HG03064 (cell line): Measurements from ENCODE around the gene SMIM41.

Experiments
- ATAC-seq: cut with Tn5 transposase; IDR thresholded peaks from one replicate; pipeline ENCODE4 v1.9.1; 2021; ENCODE audit warnings: low read depth; ENCODE audit not compliant: unreplicated experiment

SMIM41 gene

DNA sequence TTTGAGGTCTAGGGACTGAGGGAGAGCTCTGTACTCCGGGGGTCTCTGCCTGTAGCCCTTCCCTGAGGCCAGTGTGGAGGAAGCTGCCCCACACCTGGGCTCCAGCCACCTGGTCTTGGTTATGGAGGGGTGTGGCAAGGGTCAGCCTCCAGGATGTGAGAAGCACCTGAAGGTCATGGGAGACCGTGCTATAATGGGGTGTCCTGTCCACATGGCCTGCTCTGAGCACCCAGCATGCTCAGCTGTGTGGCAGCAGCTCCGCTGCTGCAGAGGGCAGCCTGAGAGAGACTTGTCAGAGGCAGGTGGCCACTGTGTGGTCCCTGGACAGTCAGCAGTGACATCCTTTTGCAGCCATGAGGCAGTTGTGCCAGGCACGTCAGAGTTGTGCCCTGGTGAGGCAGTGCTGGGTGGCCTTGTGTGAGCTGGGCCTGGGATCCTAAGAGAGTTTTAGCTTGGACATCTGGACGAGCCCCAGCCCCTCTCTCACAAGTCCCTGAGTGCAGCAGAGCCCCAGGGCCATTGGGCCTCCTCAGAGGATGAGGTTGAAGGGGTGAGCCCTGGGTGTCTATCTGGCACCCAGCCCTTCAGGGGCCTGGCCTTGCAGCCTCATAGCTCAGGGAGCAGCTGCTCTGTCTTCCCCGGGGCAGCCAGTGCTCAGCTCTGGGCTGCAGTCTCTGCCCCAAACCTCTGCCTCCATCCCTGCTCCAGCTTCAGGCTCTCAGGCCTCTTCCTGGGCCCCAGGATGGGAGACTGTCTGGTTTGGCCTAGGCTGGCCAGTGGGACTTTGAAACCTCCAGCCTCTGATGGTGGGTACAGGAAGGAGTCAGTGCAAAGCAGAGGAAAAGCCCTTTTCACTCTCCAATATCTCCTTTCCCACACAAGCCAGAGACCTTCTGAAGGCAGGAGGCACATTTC, 17.1 kb upstream of the SMIM41 start:
- ATAC-seq = no peak

DNA sequence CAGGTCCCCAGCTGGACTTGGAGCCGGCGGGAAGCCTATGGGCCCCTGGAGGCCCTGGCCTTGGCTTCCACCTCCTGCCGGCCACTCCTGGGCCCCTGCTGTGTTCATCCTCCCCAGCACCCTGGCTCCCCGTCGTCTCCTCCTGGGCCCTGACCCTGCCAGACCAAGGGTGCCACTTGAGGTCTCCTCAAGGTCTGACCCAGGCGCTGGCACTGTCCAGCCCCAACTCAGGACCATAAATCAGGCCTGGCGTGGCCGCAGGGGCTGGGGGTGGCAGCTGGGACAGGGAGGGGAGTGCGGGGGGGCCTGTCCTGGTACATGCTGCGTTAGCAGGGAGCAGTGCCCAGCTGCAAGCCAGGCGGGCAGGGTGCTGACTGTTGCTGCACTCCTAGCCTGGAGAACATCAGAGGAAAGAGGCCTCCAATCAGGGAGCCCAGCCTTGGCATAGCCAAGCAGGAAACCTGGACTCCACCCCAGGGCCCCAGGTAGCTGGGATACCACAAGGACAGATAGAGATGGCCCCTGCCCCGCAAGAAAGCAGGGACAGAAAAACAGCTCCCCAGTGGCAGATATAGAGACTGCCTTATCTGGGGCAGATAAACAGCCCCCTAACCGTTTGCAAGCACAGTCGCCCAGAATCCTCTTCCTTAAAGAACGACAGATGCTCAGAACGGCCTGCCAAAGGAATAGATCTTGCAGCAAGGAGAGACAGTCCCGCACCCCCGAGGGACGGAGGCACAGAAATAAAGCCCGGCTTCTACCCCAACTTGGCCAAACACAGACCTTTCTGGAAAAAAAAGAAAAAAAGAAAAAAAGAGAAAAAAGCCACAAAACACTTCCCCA, 16.2 kb upstream of the SMIM41 start:
- no peak for ATAC-seq

DNA sequence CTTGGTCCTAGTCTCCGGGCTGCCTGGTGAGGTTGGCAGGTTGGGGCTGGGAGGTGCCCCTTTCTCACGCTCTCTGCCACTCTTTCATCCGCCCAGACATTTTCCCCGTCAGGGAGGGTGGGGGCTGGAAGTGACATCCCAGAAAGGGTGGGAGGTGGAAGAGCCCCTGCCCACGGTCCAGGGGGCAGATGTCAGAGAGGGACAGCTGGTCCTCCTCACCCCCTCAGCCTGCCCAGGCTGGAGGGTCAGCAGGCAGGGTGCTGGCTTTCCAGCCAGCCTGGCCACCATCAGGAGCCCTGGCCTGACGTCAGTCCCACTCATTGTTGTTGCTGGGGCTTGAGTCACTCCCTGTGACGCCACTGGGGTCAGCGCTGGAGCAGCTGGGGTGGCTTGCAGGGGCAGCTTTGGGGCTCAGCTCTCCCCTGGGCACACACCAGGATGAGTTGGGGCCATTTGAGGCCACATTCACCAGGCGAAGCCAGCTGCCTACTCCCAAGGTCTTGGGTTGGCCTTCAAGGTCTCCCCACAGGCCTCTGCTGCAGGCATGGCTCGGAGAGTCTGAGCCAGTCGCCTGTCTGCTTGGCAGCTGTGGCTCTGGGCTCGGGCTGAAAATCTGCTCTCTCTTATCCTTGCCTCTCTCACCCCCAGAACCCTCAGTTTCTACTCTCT, 15.4 kb upstream of the SMIM41 start:
- ATAC-seq = no peak

DNA sequence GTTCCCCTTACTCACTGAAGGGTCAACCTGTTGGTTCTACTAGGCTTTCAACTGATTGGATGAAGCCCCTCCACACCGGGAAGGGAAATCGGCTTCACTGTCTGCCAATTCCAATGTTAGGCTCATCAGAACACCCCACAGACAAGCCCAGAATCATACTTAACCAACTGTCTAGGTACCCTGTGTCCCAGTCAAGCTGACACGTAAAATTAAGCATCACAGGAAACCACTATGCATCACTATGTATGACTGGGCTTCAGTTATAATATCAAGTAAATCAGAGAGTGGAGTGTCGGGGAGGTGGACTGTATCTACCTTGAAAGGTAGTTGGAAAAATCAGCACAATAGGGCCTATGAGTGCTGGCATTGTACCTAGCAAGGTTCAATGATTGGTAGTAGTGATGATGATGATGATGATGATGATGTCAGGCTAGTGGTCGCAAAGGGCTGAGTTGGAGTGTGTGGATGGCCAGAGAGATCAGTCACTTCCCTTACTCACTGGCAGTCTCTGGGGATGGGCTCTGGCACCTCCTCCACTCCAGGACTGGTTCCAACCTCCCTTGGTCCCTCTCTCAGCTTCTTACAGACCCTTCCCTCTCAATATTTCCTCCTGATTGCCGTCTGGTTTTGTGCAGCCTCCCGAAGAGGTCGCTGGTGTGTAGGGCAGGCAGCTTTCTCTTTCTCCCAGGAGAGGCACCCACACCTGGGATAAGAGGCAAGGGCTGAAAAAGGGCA, 13.0 kb upstream of the SMIM41 start:
- ATAC-seq = no peak

DNA sequence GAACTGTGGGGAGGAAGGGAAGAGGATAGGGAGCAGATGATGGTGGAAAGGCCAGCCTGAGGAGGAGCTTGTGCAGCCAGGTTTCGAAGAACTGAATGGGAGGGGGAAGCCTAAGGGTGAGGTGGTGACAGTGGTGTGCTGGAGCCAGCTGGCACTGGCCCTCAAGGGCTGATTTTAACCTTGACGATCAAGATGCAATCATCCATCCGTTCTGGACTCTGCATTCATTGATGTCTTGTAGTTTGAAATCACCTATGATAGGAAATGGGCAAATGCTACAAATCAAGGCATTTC, 12.5 kb upstream of the SMIM41 start:
- no peak for ATAC-seq

DNA sequence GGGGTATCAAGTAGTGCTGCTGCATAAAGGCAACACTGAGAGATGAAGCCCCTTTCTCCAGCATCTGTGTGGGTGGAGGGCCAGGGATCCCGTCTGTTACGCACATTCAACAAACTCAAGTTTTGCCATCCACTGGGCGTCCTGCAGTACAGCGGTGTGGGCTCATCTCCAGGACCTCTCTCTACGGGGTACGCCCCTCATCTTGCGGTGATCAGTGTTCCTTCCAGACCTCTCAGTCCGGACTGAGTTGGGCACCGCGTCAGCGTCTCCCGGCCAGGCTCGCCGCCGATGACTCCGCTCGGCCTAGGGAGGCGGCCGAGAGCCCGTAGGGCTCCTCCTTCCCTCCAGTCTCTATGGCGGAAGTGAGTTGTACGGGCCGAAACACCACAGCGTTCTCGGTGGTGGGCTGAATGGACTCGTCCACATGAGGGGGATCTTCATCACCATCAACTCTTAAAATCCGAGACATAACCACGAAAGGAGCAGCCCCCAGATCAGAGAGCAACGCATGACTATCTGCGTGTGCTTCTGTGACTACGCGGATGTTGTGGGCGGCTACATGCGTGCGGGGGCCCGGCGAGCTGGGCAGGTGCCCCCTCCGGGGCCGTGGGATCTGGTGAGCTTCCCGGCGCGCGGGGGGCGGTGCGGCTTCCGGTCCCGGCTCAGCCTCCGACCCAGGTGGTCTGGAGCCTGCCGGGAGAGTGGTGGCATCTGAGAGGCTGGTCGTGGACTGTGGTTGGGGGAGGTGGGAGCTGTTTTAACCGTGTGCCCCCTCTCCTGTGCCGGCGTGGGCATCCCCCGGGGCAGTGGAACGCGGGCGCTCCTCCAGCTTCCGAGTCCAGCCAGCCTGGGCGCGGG, 9.9 kb upstream of the SMIM41 start, which contains the start of gene ATG101:
ATG101 (plus strand) TSS at position 652 of the 858 bp plus-strand sequence. CDS start 3,673 bp downstream, outside the sequence.
- peak; percentile 89 for ATAC-seq

DNA sequence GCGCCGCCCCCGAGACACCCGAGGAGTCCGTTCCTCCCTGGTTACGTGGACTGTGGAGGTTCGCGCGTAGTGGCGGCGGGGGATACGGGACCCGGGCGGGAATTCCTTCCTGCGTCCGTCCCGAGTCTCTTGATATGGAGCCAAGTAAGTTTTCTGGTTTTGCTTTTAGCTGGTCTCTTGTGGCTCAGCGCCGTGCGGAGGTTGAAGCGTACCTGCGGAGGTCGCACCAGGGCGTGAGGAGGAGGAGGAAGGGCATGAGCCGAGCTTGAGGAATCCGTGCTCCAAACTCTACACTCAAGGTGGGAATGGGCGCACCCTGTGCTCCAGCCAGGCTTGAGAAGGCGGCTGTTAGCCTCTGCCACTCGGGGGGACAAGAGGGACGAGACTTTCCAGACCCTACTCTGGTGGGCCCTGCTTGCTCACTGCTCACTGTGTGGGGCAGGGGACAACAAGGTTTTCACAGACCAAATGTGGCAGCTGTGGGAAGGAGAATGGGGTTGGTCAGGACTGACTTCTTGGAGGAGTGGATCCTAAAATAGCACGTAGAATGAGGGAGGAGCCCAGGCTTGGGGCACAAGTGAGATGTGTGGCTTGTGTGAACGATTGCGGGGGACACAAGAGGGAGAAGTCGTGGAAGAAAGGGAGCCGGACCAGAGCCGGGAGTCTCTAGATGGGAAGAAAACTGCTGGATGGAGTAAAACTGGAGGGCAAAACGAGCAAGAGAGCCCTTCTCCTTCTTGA, 9.1 kb upstream of the SMIM41 start:
- peak; percentile 13 for ATAC-seq

DNA sequence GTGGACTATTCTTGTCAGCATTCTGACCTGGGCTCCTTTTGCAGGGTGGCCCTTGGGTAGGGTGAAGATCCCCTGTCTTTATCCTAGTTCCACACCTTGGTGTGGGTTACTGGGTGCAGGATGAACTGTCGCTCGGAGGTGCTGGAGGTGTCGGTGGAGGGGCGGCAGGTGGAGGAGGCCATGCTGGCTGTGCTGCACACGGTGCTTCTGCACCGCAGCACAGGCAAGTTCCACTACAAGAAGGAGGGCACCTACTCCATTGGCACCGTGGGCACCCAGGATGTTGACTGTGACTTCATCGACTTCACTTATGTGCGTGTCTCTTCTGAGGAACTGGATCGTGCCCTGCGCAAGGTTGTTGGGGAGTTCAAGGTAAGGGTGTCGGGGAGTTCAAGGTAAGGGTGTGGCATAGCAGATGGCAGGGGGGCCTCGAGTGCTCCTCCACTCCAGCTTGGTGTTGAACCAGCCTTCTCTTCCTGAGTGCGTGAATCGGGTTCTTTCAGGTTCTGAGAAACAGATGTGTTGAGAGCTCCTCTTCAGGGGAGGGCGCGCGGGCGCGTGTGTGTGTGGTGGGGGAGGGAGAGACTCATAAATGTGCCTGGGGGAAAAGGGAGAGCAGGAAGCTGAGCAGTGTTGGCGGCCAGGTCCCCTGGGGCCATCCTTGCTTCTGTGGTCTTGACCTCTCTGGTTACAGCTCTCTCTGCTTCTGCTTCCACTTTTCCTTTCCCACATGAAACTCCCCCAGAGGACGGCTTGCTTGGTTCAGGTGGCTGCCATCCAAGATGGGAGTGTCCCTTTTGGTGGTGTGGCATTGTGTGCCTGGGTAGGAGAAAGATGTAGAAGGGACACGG, 5.7 kb upstream of the SMIM41 start:
- no peak for ATAC-seq

DNA sequence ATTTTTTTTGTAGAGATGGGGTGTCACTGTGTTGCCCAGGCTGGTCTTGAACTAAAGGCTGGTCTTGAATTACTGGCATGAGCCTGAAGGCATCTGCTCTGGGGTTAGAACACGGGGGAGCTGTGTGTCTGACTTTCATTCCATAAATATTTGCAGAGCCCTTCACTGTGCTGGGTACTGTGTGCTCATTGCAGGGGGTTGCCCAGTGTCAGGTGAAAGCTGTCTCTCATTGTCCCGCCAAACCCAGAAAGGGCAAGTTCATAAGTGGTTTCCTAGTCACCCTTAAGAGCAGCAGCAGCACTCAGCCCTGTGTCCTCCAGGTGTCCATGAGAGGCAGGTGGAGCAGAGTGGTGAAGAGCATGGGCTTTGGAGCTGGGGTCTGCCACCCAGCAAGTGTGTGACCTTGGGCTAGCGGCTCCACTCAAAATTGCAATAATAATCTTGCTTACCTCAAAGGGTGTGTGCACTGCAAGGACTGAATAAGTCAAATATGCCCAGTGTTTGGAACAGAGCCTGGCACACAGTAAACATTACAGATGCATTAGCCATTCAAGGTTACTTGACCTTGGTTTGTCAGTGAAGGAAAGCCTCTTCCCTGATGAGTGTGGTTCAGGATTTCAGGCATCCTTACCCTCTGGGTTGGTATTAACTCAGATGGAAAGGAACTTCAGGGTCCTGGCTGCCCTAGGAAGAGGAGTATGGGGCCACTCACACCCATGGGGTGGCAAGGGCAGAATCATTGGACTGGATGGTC, 4.4 kb upstream of the SMIM41 start:
- no peak for ATAC-seq

DNA sequence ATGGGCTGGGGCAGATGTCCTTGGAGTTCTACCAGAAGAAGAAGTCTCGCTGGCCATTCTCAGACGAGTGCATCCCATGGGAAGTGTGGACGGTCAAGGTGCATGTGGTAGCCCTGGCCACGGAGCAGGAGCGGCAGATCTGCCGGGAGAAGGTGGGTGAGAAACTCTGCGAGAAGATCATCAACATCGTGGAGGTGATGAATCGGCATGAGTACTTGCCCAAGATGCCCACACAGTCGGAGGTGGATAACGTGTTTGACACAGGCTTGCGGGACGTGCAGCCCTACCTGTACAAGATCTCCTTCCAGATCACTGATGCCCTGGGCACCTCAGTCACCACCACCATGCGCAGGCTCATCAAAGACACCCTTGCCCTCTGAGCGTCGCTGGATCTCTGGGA, 2.7 kb upstream of the SMIM41 start:
- no peak for ATAC-seq

DNA sequence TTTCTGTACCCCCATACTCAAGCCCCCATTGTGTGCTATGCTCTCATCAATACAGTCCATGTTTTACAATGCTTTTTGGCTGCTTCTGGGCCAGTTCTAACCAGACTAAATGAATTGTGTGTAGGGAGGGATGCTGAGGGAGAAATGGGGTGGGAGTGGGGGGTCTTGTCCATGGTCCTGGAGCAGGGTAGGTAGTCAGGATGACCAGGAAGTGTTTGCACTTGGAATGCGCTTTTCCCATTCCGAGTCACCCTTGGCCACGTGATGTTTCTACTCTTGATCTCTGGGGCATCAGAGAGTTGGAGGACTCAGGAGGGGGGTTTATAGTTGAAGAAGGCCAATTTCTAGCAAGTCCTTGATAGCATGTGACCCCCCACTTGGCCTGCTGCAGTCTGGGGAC, 1.2 kb upstream of the SMIM41 start:
- no peak for ATAC-seq

DNA sequence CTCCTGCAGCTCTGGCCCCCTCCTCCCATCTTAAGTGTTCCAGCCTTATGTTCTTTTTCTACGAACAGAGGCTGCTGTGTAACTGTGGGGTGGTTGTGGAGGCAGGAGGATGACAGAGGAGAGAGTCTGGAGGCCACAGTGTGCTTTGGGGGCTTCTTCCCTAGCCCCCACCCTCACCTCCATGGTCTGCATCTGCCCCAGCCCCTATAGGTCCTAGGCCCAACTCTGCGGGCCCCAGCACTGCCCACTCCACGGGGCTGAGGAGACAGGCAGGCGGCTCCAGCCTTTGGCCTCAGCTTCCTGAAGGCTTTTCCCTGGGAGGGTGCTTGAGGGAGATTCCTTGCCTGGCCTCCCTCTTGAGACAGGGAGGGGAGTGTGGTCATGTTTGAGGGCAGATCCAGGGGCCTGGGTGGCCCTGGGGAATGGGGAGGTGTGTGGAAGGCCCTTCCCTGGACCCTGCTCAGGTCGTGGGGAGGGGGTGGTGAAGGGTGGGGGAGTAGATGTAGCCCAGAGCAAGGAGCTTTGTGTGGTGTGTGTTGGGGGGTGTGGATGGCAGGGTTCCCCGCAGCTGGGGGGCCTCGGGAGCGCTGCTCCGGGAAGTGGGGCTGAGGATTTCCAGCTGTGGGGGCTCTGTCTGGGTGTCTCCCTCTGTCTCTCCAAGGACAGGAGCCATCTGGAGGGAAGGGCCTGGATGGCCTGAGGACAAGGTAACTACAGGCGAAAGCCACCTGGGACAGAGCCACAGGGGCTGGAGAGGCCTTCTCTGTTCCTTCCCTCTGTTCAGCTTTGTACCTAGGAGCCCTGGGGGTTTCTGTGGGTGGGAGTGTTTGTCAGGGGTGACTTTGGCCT, 1.1 kb downstream of the SMIM41 start:
- no peak for ATAC-seq

DNA sequence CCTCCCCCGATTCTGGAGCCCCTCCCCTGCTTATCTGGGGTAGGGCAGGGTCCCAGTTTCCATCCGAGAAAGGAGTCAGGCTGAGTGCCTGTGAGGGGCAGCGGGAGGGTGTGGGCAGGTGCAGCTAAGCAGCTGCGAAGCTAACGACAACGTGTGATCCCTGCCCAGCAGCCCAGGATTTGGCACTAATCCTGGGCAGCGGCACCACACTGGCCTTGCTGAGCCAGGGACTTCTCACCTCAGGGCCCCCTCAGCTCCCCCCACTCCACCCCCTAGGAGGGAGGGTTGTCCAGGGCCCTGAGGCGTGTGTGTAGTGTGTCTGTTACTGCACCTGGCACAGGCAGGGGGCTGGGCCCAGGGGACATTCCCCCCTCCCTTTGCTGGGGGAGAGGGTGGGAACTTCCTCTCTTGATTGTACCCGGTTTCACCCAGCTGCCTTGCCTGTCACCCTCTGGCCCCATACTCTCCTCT, 1.8 kb downstream of the SMIM41 start:
- ATAC-seq = no peak

DNA sequence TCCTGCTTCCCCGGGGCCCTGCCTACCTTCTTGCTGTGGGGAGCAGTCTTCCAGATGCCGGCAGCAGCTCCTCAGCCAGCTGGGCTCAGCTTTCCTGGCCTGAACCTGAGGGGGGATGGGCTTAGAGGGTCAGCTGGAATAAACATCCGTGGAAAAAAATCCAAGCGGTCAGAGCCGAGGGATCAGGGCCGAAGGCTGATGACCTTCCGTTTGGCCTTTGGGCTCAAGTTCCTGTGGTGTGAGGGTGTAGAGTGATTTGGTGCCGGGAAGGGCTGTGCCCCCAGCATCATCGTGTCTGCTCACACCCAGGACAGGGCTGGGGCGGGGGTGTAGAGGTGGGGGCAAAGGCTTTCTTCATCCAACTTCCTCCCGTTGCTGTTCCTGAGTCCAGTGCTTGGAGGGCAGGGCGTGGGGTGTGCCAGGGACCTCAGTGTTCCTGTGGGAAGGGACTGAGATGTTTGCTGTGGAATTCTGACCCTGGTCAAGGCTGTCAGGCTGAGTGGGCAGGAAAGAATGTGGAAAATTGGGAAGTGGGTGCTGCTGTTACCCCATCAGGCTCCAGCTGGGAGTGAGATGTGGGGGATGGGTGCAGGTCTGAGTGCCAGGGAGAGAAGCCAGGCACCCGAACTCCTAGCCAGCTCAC, 2.6 kb downstream of the SMIM41 start:
- no peak for ATAC-seq

DNA sequence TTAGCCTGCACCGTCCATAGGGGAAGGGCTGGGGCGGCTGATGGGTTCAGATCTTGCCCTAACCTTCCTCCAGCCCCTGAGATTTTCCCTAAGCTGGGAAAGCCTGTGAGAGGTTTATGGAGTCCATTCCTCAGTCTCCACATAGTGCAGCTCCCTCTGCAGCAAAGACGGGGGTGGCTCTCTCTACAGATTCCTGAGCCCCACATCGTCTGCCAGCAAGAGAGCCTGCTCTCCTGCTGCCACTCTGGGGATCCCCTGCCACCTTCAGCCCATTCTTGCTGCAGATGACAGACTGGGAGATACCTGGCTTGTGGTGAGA, 3.1 kb downstream of the SMIM41 start:
- ATAC-seq = no peak
